OCI-LY7 (cell line): ENCODE measurements around the gene ZNRF2. TPM values are rescaled to one million over a fixed set of nuclear protein-coding genes. Genes with fewer than 3 reads are reported as not detected.

Experiments used
- BruUV-seq: library from RNA; stranded (reverse); fragments of 400-500 nt; replicated peaks from 2 replicates; lab custom pipeline; 2021; lab: Mats Ljungman, UMichigan
- CTCF ChIA-PET: fragments of 300-600 bp; sonication (Branson Sonifier 250); formaldehyde crosslinking; loops from one replicate; lab custom pipeline; 2022; ENCODE audit warnings: antibody characterized with exemption; ENCODE audit not compliant: unreplicated experiment; lab: Charles Lee
- POLR2A ChIA-PET: fragments of 300-600 bp; sonication (Branson Sonifier 250); formaldehyde crosslinking; loops from one replicate; lab custom pipeline; 2022; ENCODE audit warnings: antibody characterized with exemption; lab: Charles Lee
- DNase-seq: peaks from one replicate; pipeline ENCODE4 v3.0.0-alpha.2; 2015; ENCODE audit warnings: low spot score
- H2AFZ ChIP-seq: fragments of 200-600 bp; sonication (generic), shearing (Covaris generic); 2 replicates; pipeline ENCODE4 v1.6.1; 2014; ENCODE audit warnings: mild to moderate bottlenecking, antibody characterized with exemption, low read length, moderate library complexity
- H3K27ac ChIP-seq: fragments of 200-600 bp; sonication (generic); 2 replicates; pipeline ENCODE4 v1.5.1; 2014; ENCODE audit warnings: mixed run types, low read depth, mild to moderate bottlenecking, moderate library complexity, low read length, inconsistent platforms; ENCODE audit not compliant: poor library complexity, severe bottlenecking
- H3K36me3 ChIP-seq: fragments of 200-600 bp; sonication (generic); 2 replicates; pipeline ENCODE4 v1.6.1; 2014; ENCODE audit warnings: mild to moderate bottlenecking, antibody characterized with exemption, low read length, moderate library complexity, mixed read lengths; ENCODE audit not compliant: insufficient read depth
- H3K4me1 ChIP-seq: fragments of 200-600 bp; sonication (generic); 2 replicates; pipeline ENCODE4 v1.5.1; 2014; ENCODE audit warnings: mild to moderate bottlenecking, low read length; ENCODE audit not compliant: insufficient read depth, poor library complexity, severe bottlenecking
- H3K4me2 ChIP-seq: fragments of 200-600 bp; sonication (generic); 2 replicates; pipeline ENCODE4 v1.6.1; 2014; ENCODE audit warnings: mild to moderate bottlenecking, low read length
- H3K4me3 ChIP-seq: fragments of 200-600 bp; sonication (generic); 2 replicates; pipeline ENCODE4 v1.5.1; 2014; ENCODE audit warnings: mild to moderate bottlenecking, low read depth, low read length; ENCODE audit not compliant: poor library complexity, severe bottlenecking
- H3K79me2 ChIP-seq: fragments of 200-600 bp; sonication (generic); 2 replicates; pipeline ENCODE4 v1.6.1; 2016; ENCODE audit warnings: low read depth, mild to moderate bottlenecking, low read length, moderate library complexity, mixed read lengths; ENCODE audit not compliant: insufficient read depth
- H3K9me2 ChIP-seq: fragments of 200-600 bp; sonication (generic); 2 replicates; pipeline ENCODE4 v1.6.1; 2016; ENCODE audit warnings: mild to moderate bottlenecking, low read length, mixed read lengths; ENCODE audit not compliant: insufficient read depth
- H3K9me3 ChIP-seq: fragments of 200-600 bp; sonication (generic); 2 replicates; pipeline ENCODE4 v1.6.1; 2014; ENCODE audit warnings: mild to moderate bottlenecking, mixed run types, low read length, mixed read lengths
- H4K20me1 ChIP-seq: fragments of 200-600 bp; sonication (generic); 2 replicates; pipeline ENCODE4 v1.6.1; 2014; ENCODE audit warnings: mild to moderate bottlenecking, antibody characterized with exemption, low read length, moderate library complexity, mixed read lengths; ENCODE audit not compliant: insufficient read depth
- EZH2phosphoT487 ChIP-seq: fragments of 200-600 bp; sonication (generic); IDR thresholded peaks from 2 replicates; pipeline ENCODE4 v1.6.1; 2018; ENCODE audit warnings: low read depth, borderline replicate concordance, mild to moderate bottlenecking, mixed run types, antibody characterized with exemption, low read length, moderate library complexity, mixed read lengths
- intact Hi-C: fragments of 100-400 bp; cut with micrococcal nuclease; formaldehyde crosslinking; loops from one replicate; pipeline ENCODE4 v1.10.0; 2022; ENCODE audit not compliant: unreplicated experiment
- total RNA-seq, 2 experiments: library from RNA; depleted of rRNA in 1 of 2; stranded (reverse); fragments of >200 nt in 1 of 2; shearing (Covaris generic) in 1 of 2; gene quantifications; 2 replicates each; pipeline ENCODE4 v1.2.3, GENCODE V29; 2014 to 2022
- TF ChIP-seq, protein P1 (sequence below): fragments of 200-600 bp; sonication (generic); conservative IDR thresholded peaks from 2 replicates; pipeline ENCODE4 v1.5.1; 2014; ENCODE audit warnings: mild to moderate bottlenecking, antibody characterized with exemption, low read length, moderate library complexity, mixed read lengths

Gene ZNRF2
- total RNA-seq, 2 experiments from 2014 or later: 21.2 to 24.7 TPM

DNA sequence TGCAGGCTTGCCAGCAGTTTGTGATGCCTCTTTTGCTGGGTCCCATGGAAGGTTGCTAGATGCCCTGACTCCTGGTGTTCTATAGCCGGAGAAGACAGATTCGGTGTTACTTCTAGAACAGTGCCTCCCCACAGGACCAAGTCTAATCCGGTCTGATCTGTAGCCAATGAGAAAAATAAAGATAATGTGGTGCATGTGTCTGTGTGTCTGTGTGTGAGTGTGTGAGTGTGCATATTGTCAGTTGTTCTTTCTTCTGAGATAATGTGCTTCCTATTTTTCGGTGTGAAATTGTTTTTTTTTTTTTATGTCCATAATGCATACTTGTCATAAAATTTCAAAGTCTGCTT is 29.7 kb upstream of the ZNRF2 start:
- Histone ChIP-seq H2AFZ (no peak overlapping the region), H3K4me1 (peaks cover 3% of the 10 kb centered on the region), H3K9me3 (no peaks in the 10 kb centered on the region), H3K4me3 (no peak overlapping the region), H3K36me3 (no peaks in the 10 kb centered on the region), H3K9me2 (no peaks in the 10 kb centered on the region), H3K4me2 (no peak overlapping the region), H3K79me2 (no peaks in the 10 kb centered on the region), H3K27ac (no peak overlapping the region), H4K20me1 (no peaks in the 10 kb centered on the region)
- no peak for TF ChIP-seq EZH2phosphoT487
- TF ChIP-seq, protein P1, sequence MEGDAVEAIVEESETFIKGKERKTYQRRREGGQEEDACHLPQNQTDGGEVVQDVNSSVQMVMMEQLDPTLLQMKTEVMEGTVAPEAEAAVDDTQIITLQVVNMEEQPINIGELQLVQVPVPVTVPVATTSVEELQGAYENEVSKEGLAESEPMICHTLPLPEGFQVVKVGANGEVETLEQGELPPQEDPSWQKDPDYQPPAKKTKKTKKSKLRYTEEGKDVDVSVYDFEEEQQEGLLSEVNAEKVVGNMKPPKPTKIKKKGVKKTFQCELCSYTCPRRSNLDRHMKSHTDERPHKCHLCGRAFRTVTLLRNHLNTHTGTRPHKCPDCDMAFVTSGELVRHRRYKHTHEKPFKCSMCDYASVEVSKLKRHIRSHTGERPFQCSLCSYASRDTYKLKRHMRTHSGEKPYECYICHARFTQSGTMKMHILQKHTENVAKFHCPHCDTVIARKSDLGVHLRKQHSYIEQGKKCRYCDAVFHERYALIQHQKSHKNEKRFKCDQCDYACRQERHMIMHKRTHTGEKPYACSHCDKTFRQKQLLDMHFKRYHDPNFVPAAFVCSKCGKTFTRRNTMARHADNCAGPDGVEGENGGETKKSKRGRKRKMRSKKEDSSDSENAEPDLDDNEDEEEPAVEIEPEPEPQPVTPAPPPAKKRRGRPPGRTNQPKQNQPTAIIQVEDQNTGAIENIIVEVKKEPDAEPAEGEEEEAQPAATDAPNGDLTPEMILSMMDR: no peak
- no TSS peak for BruUV-seq
- ChIA-PET POLR2A (interaction anchor here (0.7 to 1.8 kb wide), 4 partner anchors 10 to 20 kb away, joined by 3 read pairs; no protein-coding TSS in a partner anchor), CTCF (no interaction called here)
- intact Hi-C loops: no loop called here
- DNase-seq: no peak

DNA sequence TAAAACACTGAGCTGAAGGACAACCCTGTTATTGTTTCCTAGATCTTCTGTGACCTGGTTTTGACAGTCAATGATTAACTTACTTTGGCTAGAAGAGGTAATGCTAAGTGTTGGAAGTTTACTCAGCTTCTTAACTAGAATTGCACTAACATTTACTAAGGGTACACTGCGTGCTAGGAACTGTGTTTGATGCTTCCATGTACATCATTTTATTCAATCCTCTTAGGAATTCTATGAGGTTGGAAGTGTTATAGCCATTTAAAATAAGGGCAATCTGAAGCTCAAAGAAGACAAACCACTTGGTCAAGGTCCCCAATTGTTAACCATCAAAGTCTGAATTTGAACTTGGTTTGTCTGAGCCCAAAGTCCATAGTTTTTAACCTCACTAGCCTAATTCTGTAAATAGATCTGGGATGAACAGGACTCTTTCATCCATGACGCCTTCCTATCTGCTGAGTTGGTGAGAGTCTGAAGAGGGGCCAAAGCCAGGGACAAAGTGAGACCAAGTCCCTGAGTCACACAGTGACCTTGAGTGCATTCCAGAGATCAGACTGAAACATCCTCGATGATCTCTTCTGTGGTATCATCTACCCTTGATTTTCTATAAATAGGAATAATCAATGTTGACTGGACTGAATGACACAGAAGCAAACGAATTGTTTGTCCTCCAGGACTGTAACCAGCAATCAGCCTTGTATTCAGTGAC is 29.2 kb upstream of the ZNRF2 start:
- ChIA-PET CTCF (no interaction called here), POLR2A (interaction anchor here (0.7 to 1.8 kb wide), 4 partner anchors 10 to 20 kb away, joined by 3 read pairs; no protein-coding TSS in a partner anchor)
- Histone ChIP-seq H3K27ac (no peak overlapping the region), H3K79me2 (no peaks in the 10 kb centered on the region), H2AFZ (no peak overlapping the region), H4K20me1 (no peaks in the 10 kb centered on the region), H3K9me2 (no peaks in the 10 kb centered on the region), H3K4me2 (no peak overlapping the region), H3K4me1 (peaks cover 3% of the 10 kb centered on the region), H3K9me3 (no peaks in the 10 kb centered on the region), H3K4me3 (no peak overlapping the region), H3K36me3 (no peaks in the 10 kb centered on the region)
- intact Hi-C loops: no loop called here
- TF ChIP-seq, protein P1: no peak
- TF ChIP-seq EZH2phosphoT487: no peak
- BruUV-seq: no TSS peak
- DNase-seq: no peak

DNA sequence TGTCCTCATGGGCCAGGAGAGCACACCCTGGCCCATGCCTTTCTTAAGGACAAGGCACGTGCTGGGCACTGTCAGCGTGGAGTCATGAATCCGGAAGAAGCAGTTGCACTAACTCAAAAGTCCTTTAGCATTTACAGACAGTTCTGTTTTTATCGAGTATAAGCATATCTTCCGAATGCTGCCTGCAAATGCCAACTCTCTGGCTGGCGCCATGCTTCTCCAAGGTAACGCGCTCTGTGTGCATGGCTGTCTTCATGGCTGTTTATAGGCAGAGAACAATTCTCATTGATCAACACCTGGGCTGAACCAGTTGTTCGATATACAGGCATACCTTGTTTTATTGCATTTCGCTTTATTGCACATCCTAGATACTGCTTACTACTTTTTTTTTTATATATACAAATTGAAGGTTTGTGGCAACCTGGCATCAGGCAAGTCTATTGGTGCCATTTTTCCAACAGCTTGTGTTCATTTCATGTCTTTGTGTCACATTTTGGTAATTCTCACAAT is 28.0 kb upstream of the ZNRF2 start:
- H3K4me3 ChIP-seq: no peak overlapping the region
- ChIA-PET POLR2A (interaction anchor here (0.6 to 1.2 kb wide), 3 partner anchors 27 to 290 kb away, joined by 3 to 11 read pairs (median 4); no protein-coding TSS in a partner anchor), CTCF (no interaction called here)
- no peak for TF ChIP-seq EZH2phosphoT487
- TF ChIP-seq, protein P1: no peak
- no peaks in the 10 kb centered on the region for H3K4me1 ChIP-seq
- H3K36me3 ChIP-seq: no peaks in the 10 kb centered on the region
- no peak overlapping the region for H3K27ac ChIP-seq
- DNase-seq: no peak
- H2AFZ ChIP-seq: no peak overlapping the region
- no peak overlapping the region for H3K4me2 ChIP-seq
- intact Hi-C loops: no loop called here
- no peaks in the 10 kb centered on the region for H3K9me2 ChIP-seq
- no peaks in the 10 kb centered on the region for H3K9me3 ChIP-seq
- H4K20me1 ChIP-seq: no peaks in the 10 kb centered on the region
- no peaks in the 10 kb centered on the region for H3K79me2 ChIP-seq
- no TSS peak for BruUV-seq
